SK-N-SH (cell line): Measurements from ENCODE around the gene TRIP6. TPM values are rescaled to one million over a fixed set of nuclear protein-coding genes. Genes with fewer than 3 reads are reported as not detected.

Experiments used
- CTCF ChIA-PET: fragments of 300-600, 350-600 bp; formaldehyde crosslinking; extraction: SDS; loops from one replicate; lab custom pipeline; 2021; lab: Yijun Ruan, JAX
- POLR2A ChIA-PET: fragments of 350-600 bp; sonication (Branson Sonifier 250); formaldehyde crosslinking; extraction: SDS; loops from one replicate; lab custom pipeline; 2020; ENCODE audit warnings: antibody characterized with exemption, inconsistent platforms; lab: Yijun Ruan, JAX
- DNase-seq: peaks from one replicate; pipeline ENCODE4 v3.0.0; 2012
- H2AFZ ChIP-seq: fragments of 200-600 bp; sonication (generic); 2 replicates; pipeline ENCODE4 v1.8.1; 2016; ENCODE audit warnings: antibody characterized with exemption, mild to moderate bottlenecking, low read depth
- H3F3A ChIP-seq: fragments of 200-600 bp; sonication (generic); replicated peaks from 2 replicates; pipeline ENCODE3; 2016; ENCODE audit warnings: antibody characterized with exemption, mild to moderate bottlenecking; ENCODE audit not compliant: insufficient read depth
- H3K27ac ChIP-seq, 2 experiments: fragments of 200-500 bp in 1 of 2; fragments of 200-600 bp in 1 of 2; sonication (Bioruptor generic) in 1 of 2; sonication (generic), shearing (Covaris generic) in 1 of 2; 2 replicates each; pipeline versions ENCODE4 v1.5.1 to v1.6.1; 2014 to 2016; ENCODE audit warnings: low read depth in 2 of 2, inconsistent platforms in 1 of 2, low read length in 1 of 2, mild to moderate bottlenecking in 1 of 2, mixed read lengths in 1 of 2
- H3K27me3 ChIP-seq: fragments of 200-600 bp; sonication (generic), shearing (Covaris generic); 2 replicates; pipeline ENCODE4 v1.6.1; 2016; ENCODE audit warnings: mixed run types; ENCODE audit not compliant: insufficient read depth
- H3K36me3 ChIP-seq, 2 experiments: fragments of 200-500 bp in 1 of 2; fragments of 200-600 bp in 1 of 2; sonication (Bioruptor generic) in 1 of 2; sonication (generic) in 1 of 2; replicated peaks in 1 of 2; 2 replicates each; pipeline versions ENCODE3 to v1.5.1; 2014 to 2016; ENCODE audit warnings: low read length in 1 of 2, mild to moderate bottlenecking in 1 of 2; ENCODE audit not compliant: insufficient read depth in 2 of 2, control insufficient read depth in 1 of 2
- H3K4me1 ChIP-seq, 2 experiments: fragments of 200-500 bp in 1 of 2; fragments of 200-600 bp in 1 of 2; sonication (Bioruptor generic) in 1 of 2; sonication (generic), shearing (Covaris generic) in 1 of 2; 2 replicates each; pipeline versions ENCODE4 v1.5.1 to v1.6.1; 2014 to 2016; ENCODE audit warnings: low read depth in 1 of 2, low read length in 1 of 2, mixed run types in 1 of 2; ENCODE audit not compliant: insufficient read depth in 2 of 2, control insufficient read depth in 1 of 2
- H3K4me2 ChIP-seq: fragments of 200-600 bp; sonication (generic), shearing (Covaris generic); 2 replicates; pipeline ENCODE4 v1.6.1; 2017; ENCODE audit warnings: mixed run types
- H3K4me3 ChIP-seq, 2 experiments: fragments of 200-500 bp in 1 of 2; fragments of 200-600 bp in 1 of 2; sonication (Bioruptor generic) in 1 of 2; sonication (generic), shearing (Covaris generic) in 1 of 2; 2 replicates each; pipeline versions ENCODE4 v1.5.1 to v1.8.1; 2014 to 2016; ENCODE audit warnings: low read depth in 2 of 2, inconsistent platforms in 1 of 2, low read length in 1 of 2, mild to moderate bottlenecking in 1 of 2, mixed read lengths in 1 of 2, moderate library complexity in 1 of 2
- H3K79me2 ChIP-seq: fragments of 200-600 bp; sonication (generic); 2 replicates; pipeline ENCODE4 v1.8.1; 2017; ENCODE audit warnings: mild to moderate bottlenecking; ENCODE audit not compliant: insufficient read depth
- H3K9ac ChIP-seq: fragments of 200-600 bp; sonication (generic); 2 replicates; pipeline ENCODE4 v1.6.1; 2017; ENCODE audit warnings: mixed run types
- H3K9me2 ChIP-seq: fragments of 200-600 bp; sonication (generic); 2 replicates; pipeline ENCODE4 v1.6.1; 2017; ENCODE audit warnings: mixed run types
- H3K9me3 ChIP-seq: fragments of 200-600 bp; sonication (generic); 2 replicates; pipeline ENCODE4 v1.6.1; 2017; ENCODE audit warnings: mixed run types, mild to moderate bottlenecking, moderate library complexity
- H4K20me1 ChIP-seq: fragments of 200-600 bp; sonication (generic); 2 replicates; pipeline ENCODE4 v1.6.1; 2017; ENCODE audit warnings: mild to moderate bottlenecking, mixed run types; ENCODE audit not compliant: insufficient read depth
- FOSL2 ChIP-seq: IDR thresholded peaks from 2 replicates; pipeline ENCODE4 v1.4.0; 2012; ENCODE audit warnings: low read depth, mild to moderate bottlenecking, moderate library complexity, borderline replicate concordance
- FOXJ3 ChIP-seq: sonication (generic); formaldehyde crosslinking; IDR thresholded peaks from 2 replicates; pipeline ENCODE4 v1.5.1; 2020; ENCODE audit warnings: mild to moderate bottlenecking, missing genetic modification reagents
- FOXM1 ChIP-seq: IDR thresholded peaks from 2 replicates; pipeline ENCODE4 v1.4.0; 2012; ENCODE audit warnings: low read depth, mild to moderate bottlenecking
- GATA2 ChIP-seq: sonication (generic); formaldehyde crosslinking; IDR thresholded peaks from 2 replicates; pipeline ENCODE4 v1.5.0; 2020; ENCODE audit warnings: mild to moderate bottlenecking, missing genetic modification reagents
- MEF2A ChIP-seq: IDR thresholded peaks from 2 replicates; pipeline ENCODE4 v1.4.0; 2012; ENCODE audit warnings: low read depth, borderline replicate concordance
- MXI1 ChIP-seq: IDR thresholded peaks from 2 replicates; pipeline ENCODE4 v1.6.1; 2012; ENCODE audit warnings: mild to moderate bottlenecking, low read depth, low read length, improper control_type of control experiment
- NFIC ChIP-seq: IDR thresholded peaks from 2 replicates; pipeline ENCODE4 v1.4.0; 2012; ENCODE audit warnings: borderline replicate concordance
- NRF1 ChIP-seq: IDR thresholded peaks from 2 replicates; pipeline ENCODE4 v1.6.1; 2012; ENCODE audit warnings: low read depth, mild to moderate bottlenecking, low read length
- RAD21 ChIP-seq: IDR thresholded peaks from 2 replicates; pipeline ENCODE4 v1.6.1; 2012; ENCODE audit warnings: mild to moderate bottlenecking, low read length
- RCOR1 ChIP-seq: fragments of 150-350 bp; IDR thresholded peaks from 2 replicates; pipeline ENCODE4 v1.6.1; 2017; ENCODE audit warnings: antibody characterized with exemption, low read length
- SIN3A ChIP-seq: IDR thresholded peaks from 2 replicates; pipeline ENCODE4 v1.6.1; 2012; ENCODE audit warnings: low read depth, mild to moderate bottlenecking, low read length, moderate library complexity, borderline replicate concordance
- SMC3 ChIP-seq: IDR thresholded peaks from 2 replicates; pipeline ENCODE4 v1.6.1; 2012; ENCODE audit warnings: low read depth, low read length, improper control_type of control experiment
- TAF1 ChIP-seq: IDR thresholded peaks from 2 replicates; pipeline ENCODE4 v1.6.1; 2012; ENCODE audit warnings: low read depth, mild to moderate bottlenecking, low read length, moderate library complexity, borderline replicate concordance
- TCF12 ChIP-seq: IDR thresholded peaks from 2 replicates; pipeline ENCODE4 v1.4.0; 2012
- TEAD4 ChIP-seq: IDR thresholded peaks from 2 replicates; pipeline ENCODE4 v1.4.0; 2012; ENCODE audit warnings: mild to moderate bottlenecking, borderline replicate concordance; ENCODE audit not compliant: insufficient read depth
- WGBS: methylation state at CpG from one replicate; pipeline ENCODE4 v1.1.6; 2017; ENCODE audit warnings: low lambda C conversion rate; 5-methylcytosine and 5-hydroxymethylcytosine counted together
- polyA plus RNA-seq, 3 experiments: library from polyadenylated mRNA; depleted of rRNA; stranded (reverse); fragments of >200 nt; gene quantifications; 2 replicates each; pipeline ENCODE4 v1.2.3, GENCODE V29; 2012
- TF ChIP-seq, protein P1 (sequence below): IDR thresholded peaks from 2 replicates; pipeline ENCODE4 v1.4.0; 2012; ENCODE audit warnings: low read depth, borderline replicate concordance
- TF ChIP-seq, protein P2 (sequence below): fragments of 200-600 bp; sonication (generic); IDR thresholded peaks from 2 replicates; pipeline ENCODE4 v1.6.1; 2017; ENCODE audit warnings: antibody characterized with exemption, mild to moderate bottlenecking, moderate library complexity
- TF ChIP-seq, protein P3 (sequence below): IDR thresholded peaks from 2 replicates; pipeline ENCODE4 v1.4.0; 2012; ENCODE audit warnings: low read depth
- TF ChIP-seq, protein P4 (sequence below): IDR thresholded peaks from 2 replicates; pipeline ENCODE4 v1.6.1; 2012; ENCODE audit warnings: mild to moderate bottlenecking, low read depth, low read length, moderate library complexity

TRIP6 gene
- polyA plus RNA-seq, 1 of the 3 experiments (the other 2 are of a cell fraction), result 6.5 TPM

DNA sequence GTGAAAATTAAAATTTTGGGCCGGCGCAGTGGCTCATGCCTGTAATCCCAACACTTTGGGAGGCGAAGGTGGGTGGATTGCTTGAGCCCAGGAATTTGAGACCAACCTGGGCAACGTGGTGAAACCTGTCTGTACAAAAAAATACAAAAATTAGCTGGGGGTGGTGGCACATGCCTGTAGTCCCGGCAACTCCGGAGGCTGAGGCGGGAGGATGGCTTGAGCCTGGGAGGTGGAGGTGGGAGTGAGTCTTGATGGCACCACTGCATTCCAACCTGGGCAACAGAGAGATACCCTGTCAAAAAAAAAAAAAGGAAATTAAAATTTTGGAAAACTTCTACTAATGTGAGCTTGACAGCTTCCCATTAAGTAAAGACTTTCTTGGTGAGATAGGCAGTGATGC lies 10.8 kb downstream of the TRIP6 start:
- WGBS, result 88% methylated on average over 7 of the region's 7 CpGs
- no peak for TF ChIP-seq RCOR1
- TF ChIP-seq, protein P1, sequence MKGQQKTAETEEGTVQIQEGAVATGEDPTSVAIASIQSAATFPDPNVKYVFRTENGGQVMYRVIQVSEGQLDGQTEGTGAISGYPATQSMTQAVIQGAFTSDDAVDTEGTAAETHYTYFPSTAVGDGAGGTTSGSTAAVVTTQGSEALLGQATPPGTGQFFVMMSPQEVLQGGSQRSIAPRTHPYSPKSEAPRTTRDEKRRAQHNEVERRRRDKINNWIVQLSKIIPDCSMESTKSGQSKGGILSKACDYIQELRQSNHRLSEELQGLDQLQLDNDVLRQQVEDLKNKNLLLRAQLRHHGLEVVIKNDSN, result no peak
- TF ChIP-seq, protein P2, sequence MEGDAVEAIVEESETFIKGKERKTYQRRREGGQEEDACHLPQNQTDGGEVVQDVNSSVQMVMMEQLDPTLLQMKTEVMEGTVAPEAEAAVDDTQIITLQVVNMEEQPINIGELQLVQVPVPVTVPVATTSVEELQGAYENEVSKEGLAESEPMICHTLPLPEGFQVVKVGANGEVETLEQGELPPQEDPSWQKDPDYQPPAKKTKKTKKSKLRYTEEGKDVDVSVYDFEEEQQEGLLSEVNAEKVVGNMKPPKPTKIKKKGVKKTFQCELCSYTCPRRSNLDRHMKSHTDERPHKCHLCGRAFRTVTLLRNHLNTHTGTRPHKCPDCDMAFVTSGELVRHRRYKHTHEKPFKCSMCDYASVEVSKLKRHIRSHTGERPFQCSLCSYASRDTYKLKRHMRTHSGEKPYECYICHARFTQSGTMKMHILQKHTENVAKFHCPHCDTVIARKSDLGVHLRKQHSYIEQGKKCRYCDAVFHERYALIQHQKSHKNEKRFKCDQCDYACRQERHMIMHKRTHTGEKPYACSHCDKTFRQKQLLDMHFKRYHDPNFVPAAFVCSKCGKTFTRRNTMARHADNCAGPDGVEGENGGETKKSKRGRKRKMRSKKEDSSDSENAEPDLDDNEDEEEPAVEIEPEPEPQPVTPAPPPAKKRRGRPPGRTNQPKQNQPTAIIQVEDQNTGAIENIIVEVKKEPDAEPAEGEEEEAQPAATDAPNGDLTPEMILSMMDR, result no peak
- TF ChIP-seq NRF1, result no peak
- no peak for TF ChIP-seq GATA2
- TF ChIP-seq, protein P3, sequence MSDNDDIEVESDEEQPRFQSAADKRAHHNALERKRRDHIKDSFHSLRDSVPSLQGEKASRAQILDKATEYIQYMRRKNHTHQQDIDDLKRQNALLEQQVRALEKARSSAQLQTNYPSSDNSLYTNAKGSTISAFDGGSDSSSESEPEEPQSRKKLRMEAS, result no peak
- no peak for TF ChIP-seq MEF2A
- TF ChIP-seq RAD21, result no peak
- Histone ChIP-seq H3F3A (peaks cover 22% of the 10 kb centered on the region), H3K27ac (no peak overlapping the region), H3K27me3 (no peaks in the 10 kb centered on the region), H3K9ac (no peak overlapping the region), H2AFZ (no peak overlapping the region), H3K4me2 (peak overlapping the region; percentile 90; the same call in 1 of the 2 replicates), H3K36me3 (peaks cover 39 to 60% of the 10 kb centered on the region in 2 experiments), H3K79me2 (peaks cover 76% of the 10 kb centered on the region), H3K9me2 (no peaks in the 10 kb centered on the region), H3K4me3 (no peak overlapping the region), H4K20me1 (peaks cover 58% of the 10 kb centered on the region), H3K4me1 (peaks cover 13 to 23% of the 10 kb centered on the region in 2 experiments; a peak in 3 of 4 replicates), H3K9me3 (no peaks in the 10 kb centered on the region)
- ChIA-PET POLR2A (interaction anchor here (5.8 kb wide), 1 partner anchor 10 kb away, joined by 126 read pairs; the partner anchor contains the start of gene UFSP1), CTCF (interaction anchor here (1.1 to 5.5 kb wide), 6 partner anchors 8 to 949 kb away, joined by 3 to 37 read pairs (median 5); partner anchors contain the start of genes ACHE, GJC3 and SLC12A9)
- DNase-seq, result no peak

DNA sequence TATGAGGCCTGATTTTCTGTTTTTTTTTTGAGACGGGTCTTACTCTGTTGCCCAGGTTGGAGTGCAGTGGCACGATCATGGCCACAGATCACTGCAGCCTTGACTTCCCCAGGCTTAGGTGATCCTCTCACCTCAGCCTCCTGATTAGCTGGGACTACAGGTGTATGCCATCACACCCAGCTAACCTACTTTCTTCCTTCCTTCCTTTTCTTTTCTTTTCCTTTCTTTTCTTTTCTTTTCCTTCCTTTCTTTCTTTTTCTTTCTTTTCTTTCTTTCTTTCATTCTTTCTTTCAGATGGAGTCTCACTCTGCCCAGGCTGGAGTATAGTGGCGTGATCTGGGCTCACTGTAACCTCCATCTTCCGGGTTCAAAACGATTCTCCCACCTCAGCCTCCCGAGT lies 11.5 kb downstream of the TRIP6 start:
- Histone ChIP-seq H3K79me2 (peaks cover 80% of the 10 kb centered on the region), H3K4me3 (no peak overlapping the region), H3K36me3 (peaks cover 45 to 62% of the 10 kb centered on the region in 2 experiments), H3K4me2 (peak overlapping the region; percentile 1; the same call in 1 of the 2 replicates), H2AFZ (no peak overlapping the region), H3K9ac (peak overlapping the region; percentile 18; the same call in 1 of the 2 replicates), H3K27ac (no peak overlapping the region), H3K27me3 (no peaks in the 10 kb centered on the region), H3K9me3 (no peaks in the 10 kb centered on the region), H4K20me1 (peaks cover 58% of the 10 kb centered on the region), H3K9me2 (no peaks in the 10 kb centered on the region), H3F3A (peaks cover 20% of the 10 kb centered on the region), H3K4me1 (peaks cover 13 to 23% of the 10 kb centered on the region in 2 experiments; a peak in 3 of 4 replicates)
- ChIA-PET POLR2A (interaction anchor here (5.8 kb wide), 1 partner anchor 9 kb away, joined by 126 read pairs; the partner anchor contains the start of gene UFSP1), CTCF (interaction anchor here (1.1 to 1.8 kb wide), 3 partner anchors 16 to 949 kb away, joined by 3 to 6 read pairs (median 3); partner anchors contain the start of genes ACHE and GJC3)
- no peak for DNase-seq
- 84% methylated on average over 6 of the region's 6 CpGs for WGBS
- TF ChIP-seq TAF1 (no peak), TEAD4 (no peak), FOSL2 (no peak), FOXJ3 (CRISPR knock-in tag) (no peak), SIN3A (no peak), FOXM1 (no peak), NFIC (no peak), SMC3 (no peak), MEF2A (no peak), TCF12 (no peak), MXI1 (no peak)
- TF ChIP-seq, protein P4, sequence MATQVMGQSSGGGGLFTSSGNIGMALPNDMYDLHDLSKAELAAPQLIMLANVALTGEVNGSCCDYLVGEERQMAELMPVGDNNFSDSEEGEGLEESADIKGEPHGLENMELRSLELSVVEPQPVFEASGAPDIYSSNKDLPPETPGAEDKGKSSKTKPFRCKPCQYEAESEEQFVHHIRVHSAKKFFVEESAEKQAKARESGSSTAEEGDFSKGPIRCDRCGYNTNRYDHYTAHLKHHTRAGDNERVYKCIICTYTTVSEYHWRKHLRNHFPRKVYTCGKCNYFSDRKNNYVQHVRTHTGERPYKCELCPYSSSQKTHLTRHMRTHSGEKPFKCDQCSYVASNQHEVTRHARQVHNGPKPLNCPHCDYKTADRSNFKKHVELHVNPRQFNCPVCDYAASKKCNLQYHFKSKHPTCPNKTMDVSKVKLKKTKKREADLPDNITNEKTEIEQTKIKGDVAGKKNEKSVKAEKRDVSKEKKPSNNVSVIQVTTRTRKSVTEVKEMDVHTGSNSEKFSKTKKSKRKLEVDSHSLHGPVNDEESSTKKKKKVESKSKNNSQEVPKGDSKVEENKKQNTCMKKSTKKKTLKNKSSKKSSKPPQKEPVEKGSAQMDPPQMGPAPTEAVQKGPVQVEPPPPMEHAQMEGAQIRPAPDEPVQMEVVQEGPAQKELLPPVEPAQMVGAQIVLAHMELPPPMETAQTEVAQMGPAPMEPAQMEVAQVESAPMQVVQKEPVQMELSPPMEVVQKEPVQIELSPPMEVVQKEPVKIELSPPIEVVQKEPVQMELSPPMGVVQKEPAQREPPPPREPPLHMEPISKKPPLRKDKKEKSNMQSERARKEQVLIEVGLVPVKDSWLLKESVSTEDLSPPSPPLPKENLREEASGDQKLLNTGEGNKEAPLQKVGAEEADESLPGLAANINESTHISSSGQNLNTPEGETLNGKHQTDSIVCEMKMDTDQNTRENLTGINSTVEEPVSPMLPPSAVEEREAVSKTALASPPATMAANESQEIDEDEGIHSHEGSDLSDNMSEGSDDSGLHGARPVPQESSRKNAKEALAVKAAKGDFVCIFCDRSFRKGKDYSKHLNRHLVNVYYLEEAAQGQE, result no peak
- TF ChIP-seq, protein P2, result no peak
